Pons (tissue), 1 donor: Measurements from ENCODE around the gene ARMC7.
"Not testable (repeated sequence)": the region's sequence is repeated elsewhere in the genome, so short reads cannot be mapped to it uniquely, and the experiment has no call there.

Source experiments
- DNase-seq: peaks from one replicate; pipeline ENCODE4 v3.0.0-alpha.2; 2016; ENCODE audit warnings: low spot score

The ARMC7 gene

GRCh38 chr17:75130059-75130631 lies 20.4 kb downstream of the ARMC7 start:
- DNase-seq: no peak

- DNase-seq: no peak
Measured at GRCh38 chr17:75130632-75131277, 21.0 kb downstream of the ARMC7 start.

- peak; percentile 48 for DNase-seq
Measured at GRCh38 chr17:75131278-75132017, 21.7 kb downstream of the ARMC7 start, which contains the start of gene NT5C. Gene NT5C, minus strand, starts transcription at chr17:75131742. Its CDS starts 35 bp downstream, at chr17:75131707.

- not testable (repeated sequence) for DNase-seq
Measured at GRCh38 chr17:75132018-75133000, 22.5 kb downstream of the ARMC7 start.

- DNase-seq: no peak
Measured at GRCh38 chr17:75133001-75133400, 23.2 kb downstream of the ARMC7 start.

GRCh38 chr17:75133607-75134347 lies 24.0 kb downstream of the ARMC7 start:
- DNase-seq: not testable (repeated sequence)

GRCh38 chr17:75135452-75135851 lies 25.7 kb downstream of the ARMC7 start:
- DNase-seq: no peak

- no peak for DNase-seq
Measured at GRCh38 chr17:75135946-75136345, 26.2 kb downstream of the ARMC7 start.

- not testable (repeated sequence) for DNase-seq
Measured at GRCh38 chr17:75137762-75138161, 28.0 kb downstream of the ARMC7 start.

- no peak for DNase-seq
Measured at GRCh38 chr17:75138519-75138918, 28.8 kb downstream of the ARMC7 start.

- DNase-seq: no peak
Measured at GRCh38 chr17:75142236-75142971, 32.6 kb downstream of the ARMC7 start.

- peak; percentile 54 for DNase-seq
Measured at GRCh38 chr17:75144816-75145512, 35.2 kb downstream of the ARMC7 start.

- DNase-seq: no peak
Measured at GRCh38 chr17:75146592-75146991, 36.8 kb downstream of the ARMC7 start.

- DNase-seq: no peak
Measured at GRCh38 chr17:75147878-75148546, 38.2 kb downstream of the ARMC7 start.

- DNase-seq: no peak
Measured at GRCh38 chr17:75151930-75152329, 42.2 kb downstream of the ARMC7 start.

- no peak for DNase-seq
Measured at GRCh38 chr17:75152523-75152921, 42.8 kb downstream of the ARMC7 start.

GRCh38 chr17:75152922-75153779 lies 43.4 kb downstream of the ARMC7 start:
- no peak for DNase-seq

GRCh38 chr17:75153780-75154194 lies 44.0 kb downstream of the ARMC7 start:
- no peak for DNase-seq
